RWPE1 (cell line): ENCODE data around the gene EXOC2.

Experiments
- CTCF ChIA-PET: fragments of 350-600 bp; sonication (Branson Sonifier 250); formaldehyde crosslinking; extraction: SDS; loops from one replicate; lab custom pipeline; 2021; lab: Yijun Ruan, JAX
- POLR2A ChIA-PET: fragments of 400-600 bp; formaldehyde crosslinking; extraction: SDS; loops from one replicate; lab custom pipeline; 2020; ENCODE audit warnings: antibody characterized with exemption; ENCODE audit not compliant: low non-redundant PET; lab: Yijun Ruan, JAX
- DNase-seq: peaks from one replicate; pipeline ENCODE4 v3.0.0; 2012; ENCODE audit warnings: low spot score
- H3K27ac ChIP-seq: fragments of 450-650 bp; 2 replicates; pipeline ENCODE4 v1.5.1; 2017
- CTCF ChIP-seq: fragments of 450-650 bp; conservative IDR thresholded peaks from 2 replicates; pipeline ENCODE4 v1.5.1; 2017; ENCODE audit warnings: low read depth, mild to moderate bottlenecking

The EXOC2 gene

GRCh38 chr6:449486-450419 lies 243.2 kb downstream of the EXOC2 start:
- no peak overlapping the region for H3K27ac ChIP-seq
- ChIA-PET POLR2A (no interaction called here), CTCF (no interaction called here)
- no peak for TF ChIP-seq CTCF
- DNase-seq = no peak

- POLR2A ChIA-PET = no interaction called here
- TF ChIP-seq CTCF = no peak
- no peak for DNase-seq
- CTCF ChIA-PET = no interaction called here
- H3K27ac ChIP-seq = no peak overlapping the region
These were observed 243.9 kb downstream of the EXOC2 start for GRCh38 chr6:449057-449430.

GRCh38 chr6:448296-449056 lies 244.5 kb downstream of the EXOC2 start:
- no peak overlapping the region for H3K27ac ChIP-seq
- ChIA-PET POLR2A (no interaction called here), CTCF (no interaction called here)
- DNase-seq = no peak
- no peak for TF ChIP-seq CTCF

GRCh38 chr6:447381-448165 lies 245.4 kb downstream of the EXOC2 start:
- no peak for DNase-seq
- H3K27ac ChIP-seq = no peak overlapping the region
- POLR2A ChIA-PET = no interaction called here
- TF ChIP-seq CTCF = no peak
- CTCF ChIA-PET = no interaction called here

- no peak for TF ChIP-seq CTCF
- no peak overlapping the region for H3K27ac ChIP-seq
- no peak for DNase-seq
- ChIA-PET POLR2A (no interaction called here), CTCF (interaction anchor here (0.7 kb wide), 1 partner anchor 152 kb away, joined by 4 read pairs; no protein-coding TSS in a partner anchor)
These were observed 246.2 kb downstream of the EXOC2 start for GRCh38 chr6:446418-447366.
